ENCODE results near the gene KAT6B. TPM values are rescaled to one million over a fixed set of nuclear protein-coding genes. Genes with fewer than 3 reads are reported as not detected.
"Not testable (repeated sequence)": the region's sequence is repeated elsewhere in the genome, so short reads cannot be mapped to it uniquely, and the experiment has no call there.

KAT6B gene
- total RNA-seq, 5 donors from 2014 or later (not counting 1 experiment from before 2014, with no cell fraction given), result 46.2 to 94.4 (median 52.4) TPM

DNA sequence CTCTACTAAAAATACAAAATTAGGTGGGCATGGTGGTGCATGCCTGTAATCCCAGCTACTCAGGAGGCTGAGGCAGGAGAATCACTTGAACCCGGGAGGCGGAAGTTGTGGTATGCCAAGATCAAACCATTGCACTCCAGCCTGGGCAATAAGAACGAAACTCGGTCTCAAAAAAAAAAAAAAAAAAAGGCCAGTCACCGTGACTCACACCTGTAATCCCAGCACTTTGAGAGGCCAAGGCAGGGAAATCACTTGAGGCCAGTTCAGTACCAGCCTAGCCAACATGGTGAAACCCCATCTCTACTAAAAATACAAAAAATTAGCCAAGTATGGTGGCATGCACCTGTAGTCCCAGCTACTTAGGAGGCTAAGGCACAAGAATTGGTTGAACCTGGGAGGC lies 34.4 kb upstream of the KAT6B start:
- H3K4me3 ChIP-seq (ENCODE audit: control insufficient read depth in 1 of 2, extremely low read depth in 1 of 2, low read length in 1 of 2); H3K4me1 Mint-ChIP-seq; H3K27me3 ChIP-seq (replicated peaks in 1 of 2; ENCODE audit: control insufficient read depth in 2 of 2, extremely low read depth in 1 of 2, insufficient read depth in 2 of 2, low read length in 1 of 2); H3K36me3 Mint-ChIP-seq; H3K9me3 Mint-ChIP-seq; POLR2A ChIA-PET; H3K27ac Mint-ChIP-seq; H3K4me1 ChIP-seq (ENCODE audit: control insufficient read depth in 1 of 2, extremely low read depth in 1 of 2, insufficient read depth in 2 of 2, low read length in 2 of 2); H3K36me3 ChIP-seq (ENCODE audit: control insufficient read depth in 2 of 2, extremely low read depth in 1 of 2, insufficient read depth in 1 of 2, low read length in 1 of 2); H3K9me3 ChIP-seq; ATAC-seq (replicated peaks in 1 of 4); DNase-seq; H3K27me3 Mint-ChIP-seq; H3K27ac ChIP-seq (ENCODE audit: low read length); H3K4me3 Mint-ChIP-seq: not testable (repeated sequence)
- 100% methylated on average over 2 of the region's 5 CpGs for WGBS (ENCODE audit: insufficient coverage)
- CTCF ChIA-PET, result interaction anchor here in 1 of 2 donors (0.7 kb wide), 1 partner anchor 515 kb away, joined by 5 read pairs; no protein-coding TSS in a partner anchor

DNA sequence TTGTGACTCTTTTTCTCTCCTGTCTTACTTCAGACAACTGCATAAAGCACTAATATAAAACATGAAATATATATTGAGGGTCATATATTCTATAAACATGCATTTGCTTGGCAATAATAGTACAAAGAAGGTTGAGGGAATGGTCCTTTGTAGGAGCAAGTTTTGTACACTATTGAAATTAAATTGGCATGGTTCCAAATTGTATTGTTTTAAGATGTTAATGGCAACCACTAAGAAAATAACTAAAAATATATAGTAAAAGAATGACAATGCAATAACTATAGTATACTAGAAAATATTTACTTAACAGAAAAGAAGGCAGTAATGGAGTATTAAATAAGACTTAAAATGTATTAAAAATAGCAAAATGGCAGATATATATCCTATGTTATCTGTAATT lies 33.7 kb upstream of the KAT6B start:
- Histone ChIP-seq H3K9me3 (no peaks in the 10 kb centered on the region), H3K36me3 (ENCODE audit: control insufficient read depth in 2 of 2, extremely low read depth in 1 of 2, insufficient read depth in 1 of 2, low read length in 1 of 2) (no peaks in the 10 kb centered on the region), H3K4me3 (ENCODE audit: control insufficient read depth in 1 of 2, extremely low read depth in 1 of 2, low read length in 1 of 2) (no peak overlapping the region), H3K27ac (ENCODE audit: low read length) (no peak overlapping the region), H3K27me3 (replicated peaks in 1 of 2; ENCODE audit: control insufficient read depth in 2 of 2, extremely low read depth in 1 of 2, insufficient read depth in 2 of 2, low read length in 1 of 2) (no peaks in the 10 kb centered on the region), H3K4me1 (ENCODE audit: control insufficient read depth in 1 of 2, extremely low read depth in 1 of 2, insufficient read depth in 2 of 2, low read length in 2 of 2) (peaks cover 0 to 3% of the 10 kb centered on the region in 2 experiments)
- DNase-seq (no peak), ATAC-seq (replicated peaks in 1 of 4) (no peak)
- no peaks in the 10 kb centered on the region for H3K36me3 Mint-ChIP-seq
- H3K27ac Mint-ChIP-seq, result no peak overlapping the region
- peaks cover 5 to 10% (median 8%) of the 10 kb centered on the region in 3 donors for H3K4me1 Mint-ChIP-seq
- no peaks in the 10 kb centered on the region for H3K27me3 Mint-ChIP-seq
- CTCF ChIA-PET, result no interaction called here
- no peak overlapping the region for H3K4me3 Mint-ChIP-seq
- POLR2A ChIA-PET, result no interaction called here
- H3K9me3 Mint-ChIP-seq, result no peaks in the 10 kb centered on the region

DNA sequence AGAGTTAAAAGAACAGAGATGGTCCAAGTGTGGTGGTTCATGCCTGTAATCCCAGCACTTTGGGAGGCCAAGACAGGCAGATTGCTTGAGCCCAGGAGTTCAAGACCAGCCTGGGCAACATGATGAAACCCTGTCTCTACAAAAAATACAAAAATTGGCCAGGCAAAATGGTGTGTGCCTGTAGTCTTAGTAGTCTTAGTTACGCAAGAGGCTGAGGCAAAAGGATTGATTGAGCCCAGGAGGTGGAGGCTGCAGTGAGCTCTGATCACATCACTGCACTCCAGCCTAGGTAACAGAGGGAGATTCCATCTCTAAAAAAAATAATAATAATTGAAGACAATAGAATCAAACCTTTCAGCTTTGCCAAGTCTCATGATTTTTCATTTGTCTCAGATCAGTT lies 33.2 kb upstream of the KAT6B start:
- H3K27me3 Mint-ChIP-seq; H3K27ac ChIP-seq (ENCODE audit: low read length); H3K4me1 Mint-ChIP-seq; CTCF ChIA-PET; H3K9me3 Mint-ChIP-seq; ATAC-seq (replicated peaks in 1 of 4); DNase-seq; H3K36me3 ChIP-seq (ENCODE audit: control insufficient read depth in 2 of 2, extremely low read depth in 1 of 2, insufficient read depth in 1 of 2, low read length in 1 of 2); H3K4me3 ChIP-seq (ENCODE audit: control insufficient read depth in 1 of 2, extremely low read depth in 1 of 2, low read length in 1 of 2); H3K4me1 ChIP-seq (ENCODE audit: control insufficient read depth in 1 of 2, extremely low read depth in 1 of 2, insufficient read depth in 2 of 2, low read length in 2 of 2); H3K27ac Mint-ChIP-seq; POLR2A ChIA-PET; H3K4me3 Mint-ChIP-seq; H3K9me3 ChIP-seq; H3K36me3 Mint-ChIP-seq; H3K27me3 ChIP-seq (replicated peaks in 1 of 2; ENCODE audit: control insufficient read depth in 2 of 2, extremely low read depth in 1 of 2, insufficient read depth in 2 of 2, low read length in 1 of 2): not testable (repeated sequence)
- WGBS (ENCODE audit: insufficient coverage), result no CpG with 5 or more reads among the region's 1 CpG

DNA sequence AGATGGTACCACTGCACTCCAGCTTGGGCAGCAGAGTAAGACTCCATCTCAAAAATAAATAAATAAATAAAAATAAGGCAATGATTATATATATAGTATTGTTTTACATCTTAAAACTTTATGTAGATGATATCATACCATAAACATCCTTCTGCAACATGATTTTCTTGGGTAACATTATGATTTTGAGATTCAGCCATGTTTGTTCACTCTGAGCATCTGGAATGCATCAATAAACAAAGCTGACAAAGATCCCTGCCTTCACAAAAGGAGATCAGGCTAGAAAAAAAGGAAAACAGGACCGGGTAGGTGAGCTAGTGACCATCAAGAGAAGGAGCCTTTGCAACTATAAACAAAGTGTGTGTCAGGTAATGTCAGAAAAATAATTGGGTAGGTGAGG lies 31.9 kb upstream of the KAT6B start:
- H3K4me3 Mint-ChIP-seq, result no peak overlapping the region
- no peak overlapping the region for H3K27ac Mint-ChIP-seq
- Histone ChIP-seq H3K4me1 (ENCODE audit: control insufficient read depth in 1 of 2, extremely low read depth in 1 of 2, insufficient read depth in 2 of 2, low read length in 2 of 2) (peaks cover 0 to 3% of the 10 kb centered on the region in 2 experiments), H3K27ac (ENCODE audit: low read length) (no peak overlapping the region), H3K27me3 (replicated peaks in 1 of 2; ENCODE audit: control insufficient read depth in 2 of 2, extremely low read depth in 1 of 2, insufficient read depth in 2 of 2, low read length in 1 of 2) (no peaks in the 10 kb centered on the region), H3K9me3 (no peaks in the 10 kb centered on the region), H3K36me3 (ENCODE audit: control insufficient read depth in 2 of 2, extremely low read depth in 1 of 2, insufficient read depth in 1 of 2, low read length in 1 of 2) (no peaks in the 10 kb centered on the region), H3K4me3 (ENCODE audit: control insufficient read depth in 1 of 2, extremely low read depth in 1 of 2, low read length in 1 of 2) (no peak overlapping the region)
- ChIA-PET CTCF (no interaction called here), POLR2A (interaction anchor here in 1 of 2 donors (0.6 kb wide), 1 partner anchor 209 kb away, joined by 4 read pairs; no protein-coding TSS in a partner anchor)
- H3K9me3 Mint-ChIP-seq, result no peaks in the 10 kb centered on the region
- H3K4me1 Mint-ChIP-seq, result peaks cover 5 to 10% (median 8%) of the 10 kb centered on the region in 3 donors
- WGBS (ENCODE audit: insufficient coverage), result 100% methylated on average over 1 of the region's 1 CpG
- H3K36me3 Mint-ChIP-seq, result no peaks in the 10 kb centered on the region
- H3K27me3 Mint-ChIP-seq, result no peaks in the 10 kb centered on the region
- ATAC-seq (replicated peaks in 1 of 4) (no peak), DNase-seq (no peak)

DNA sequence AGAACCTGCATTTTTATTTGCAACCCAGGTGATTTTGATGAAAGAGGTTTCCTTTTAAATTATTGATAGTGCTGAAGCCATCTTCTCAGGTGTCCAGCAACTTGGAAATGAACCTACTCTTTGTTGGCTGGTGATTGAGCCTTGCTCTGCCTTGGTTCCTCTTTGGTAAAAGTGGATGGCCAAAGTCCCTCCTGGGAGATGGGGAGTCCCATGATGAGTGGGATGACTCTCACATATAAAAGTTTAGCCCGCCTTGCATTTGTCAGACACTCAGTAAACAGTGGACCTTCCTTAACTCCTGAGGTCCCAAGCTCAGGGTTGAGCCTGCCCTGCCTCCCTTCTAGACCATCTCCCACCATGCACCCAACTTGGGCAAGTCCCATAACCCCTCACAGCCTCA lies 28.9 kb upstream of the KAT6B start:
- Histone ChIP-seq H3K27me3 (replicated peaks in 1 of 2; ENCODE audit: control insufficient read depth in 2 of 2, extremely low read depth in 1 of 2, insufficient read depth in 2 of 2, low read length in 1 of 2) (no peaks in the 10 kb centered on the region), H3K4me1 (ENCODE audit: control insufficient read depth in 1 of 2, extremely low read depth in 1 of 2, insufficient read depth in 2 of 2, low read length in 2 of 2) (peaks cover 0 to 3% of the 10 kb centered on the region in 2 experiments), H3K27ac (ENCODE audit: low read length) (no peak overlapping the region), H3K9me3 (no peaks in the 10 kb centered on the region), H3K36me3 (ENCODE audit: control insufficient read depth in 2 of 2, extremely low read depth in 1 of 2, insufficient read depth in 1 of 2, low read length in 1 of 2) (no peaks in the 10 kb centered on the region), H3K4me3 (ENCODE audit: control insufficient read depth in 1 of 2, extremely low read depth in 1 of 2, low read length in 1 of 2) (no peak overlapping the region)
- H3K4me1 Mint-ChIP-seq, result peaks cover 7 to 12% (median 8%) of the 10 kb centered on the region in 3 donors
- ATAC-seq (replicated peaks in 1 of 4) (no peak), DNase-seq (no peak)
- no peak overlapping the region for H3K4me3 Mint-ChIP-seq
- H3K9me3 Mint-ChIP-seq, result no peaks in the 10 kb centered on the region
- H3K27ac Mint-ChIP-seq, result no peak overlapping the region
- H3K27me3 Mint-ChIP-seq, result no peaks in the 10 kb centered on the region
- POLR2A ChIA-PET, result interaction anchor here in 1 of 2 donors (0.6 kb wide), 1 partner anchor 9 kb away, joined by 10 read pairs; no protein-coding TSS in a partner anchor
- CTCF ChIA-PET, result no interaction called here
- no peaks in the 10 kb centered on the region for H3K36me3 Mint-ChIP-seq
- WGBS (ENCODE audit: insufficient coverage), result no CpG with 5 or more reads among the region's 1 CpG

DNA sequence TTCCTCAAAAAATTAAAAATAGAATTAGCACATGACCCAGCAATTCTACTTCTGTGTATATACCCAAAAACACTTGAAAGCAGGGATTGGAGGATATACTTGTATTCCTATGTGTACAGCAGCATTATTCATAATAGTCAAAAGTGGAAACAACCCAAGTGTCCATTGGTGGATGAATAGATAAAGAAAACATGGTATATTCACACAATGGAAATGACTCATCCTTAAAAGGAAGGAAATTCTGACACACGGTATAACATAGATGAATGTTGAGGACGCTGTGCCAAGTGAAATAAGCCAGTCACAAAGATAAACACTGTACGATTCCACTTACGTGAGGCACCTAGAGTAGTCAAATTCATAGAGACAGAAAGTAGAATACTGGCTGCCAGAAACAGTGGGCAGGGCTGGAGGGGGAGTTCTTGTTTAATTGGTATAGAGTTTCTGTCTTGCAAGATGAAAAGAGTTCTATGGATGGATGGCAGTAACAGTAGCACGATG lies 26.6 kb upstream of the KAT6B start:
- Mint-ChIP-seq H3K4me3 (no peak overlapping the region), H3K27ac (no peak overlapping the region)

DNA sequence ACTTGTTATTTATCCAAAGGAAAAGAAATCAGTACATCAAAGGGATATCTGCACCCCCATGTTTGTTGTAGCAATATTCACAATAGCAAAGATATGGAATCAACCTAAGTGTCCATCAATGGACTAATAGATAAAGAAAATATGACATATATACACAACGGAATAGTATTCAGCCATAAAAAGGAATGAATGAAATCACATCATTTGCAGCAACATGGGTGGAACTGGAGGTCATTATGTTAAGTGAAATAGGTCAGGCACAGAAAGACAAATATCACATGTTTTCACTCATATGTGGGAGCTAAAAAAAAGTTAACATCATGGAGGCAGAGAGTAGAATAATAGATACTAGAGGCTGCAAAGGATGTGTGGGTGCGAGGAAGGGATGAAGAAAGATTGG lies 25.0 kb upstream of the KAT6B start:
- H3K27ac Mint-ChIP-seq, result no peak overlapping the region
- H3K9me3 Mint-ChIP-seq, result no peaks in the 10 kb centered on the region
- H3K4me3 Mint-ChIP-seq, result no peak overlapping the region
- Histone ChIP-seq H3K4me1 (ENCODE audit: control insufficient read depth in 1 of 2, extremely low read depth in 1 of 2, insufficient read depth in 2 of 2, low read length in 2 of 2) (no peaks in the 10 kb centered on the region), H3K27ac (ENCODE audit: low read length) (no peak overlapping the region), H3K27me3 (replicated peaks in 1 of 2; ENCODE audit: control insufficient read depth in 2 of 2, extremely low read depth in 1 of 2, insufficient read depth in 2 of 2, low read length in 1 of 2) (peaks cover 0 to 5% of the 10 kb centered on the region in 2 experiments), H3K9me3 (no peaks in the 10 kb centered on the region), H3K36me3 (ENCODE audit: control insufficient read depth in 2 of 2, extremely low read depth in 1 of 2, insufficient read depth in 1 of 2, low read length in 1 of 2) (no peaks in the 10 kb centered on the region), H3K4me3 (ENCODE audit: control insufficient read depth in 1 of 2, extremely low read depth in 1 of 2, low read length in 1 of 2) (no peak overlapping the region)
- H3K27me3 Mint-ChIP-seq, result no peaks in the 10 kb centered on the region
- no peaks in the 10 kb centered on the region for H3K36me3 Mint-ChIP-seq
- DNase-seq (no peak), ATAC-seq (replicated peaks in 1 of 4) (no peak)
- POLR2A ChIA-PET, result no interaction called here
- peaks cover under 1 to 5% (median 2%) of the 10 kb centered on the region in 3 donors for H3K4me1 Mint-ChIP-seq
- WGBS (ENCODE audit: insufficient coverage), result 83% methylated on average over 1 of the region's 2 CpGs
- CTCF ChIA-PET, result no interaction called here

More for the DNA sequence above, 26.6 kb upstream of the KAT6B start:
- no peak for ATAC-seq (replicated peaks in 1 of 4)
- H3K27me3 ChIP-seq (replicated peaks in 1 of 2; ENCODE audit: control insufficient read depth in 2 of 2, extremely low read depth in 1 of 2, insufficient read depth in 2 of 2, low read length in 1 of 2), result peaks cover 0 to 5% of the 10 kb centered on the region in 2 experiments
- POLR2A ChIA-PET, result no interaction called here
- Mint-ChIP-seq H3K4me1 (peaks cover 7 to 10% (median 8%) of the 10 kb centered on the region in 3 donors), H3K27me3 (no peaks in the 10 kb centered on the region), H3K36me3 (no peaks in the 10 kb centered on the region), H3K9me3 (no peaks in the 10 kb centered on the region)
- peaks cover 0 to 3% of the 10 kb centered on the region in 2 experiments for H3K4me1 ChIP-seq (ENCODE audit: control insufficient read depth in 1 of 2, extremely low read depth in 1 of 2, insufficient read depth in 2 of 2, low read length in 2 of 2)
- no peak overlapping the region for H3K4me3 ChIP-seq (ENCODE audit: control insufficient read depth in 1 of 2, extremely low read depth in 1 of 2, low read length in 1 of 2)
- CTCF ChIA-PET, result no interaction called here
- DNase-seq, result no peak
- H3K27ac ChIP-seq (ENCODE audit: low read length), result no peak overlapping the region
- H3K9me3 ChIP-seq, result no peaks in the 10 kb centered on the region
- WGBS (ENCODE audit: insufficient coverage), result 70% methylated on average over 2 of the region's 5 CpGs
- H3K36me3 ChIP-seq (ENCODE audit: control insufficient read depth in 2 of 2, extremely low read depth in 1 of 2, insufficient read depth in 1 of 2, low read length in 1 of 2), result no peaks in the 10 kb centered on the region

Measured in T-cell (primary cell).